AG09319 (cell line): ENCODE results near the gene ADM5.
A peak's percentile ranks its signal among the peaks of the same experiment; 100 is the strongest.

Experiments used
- DNase-seq: peaks from one replicate; pipeline ENCODE4 v3.0.0-alpha.2; 2010; ENCODE audit warnings: low read depth; ENCODE audit errors: extremely low read depth
- CTCF ChIP-seq: IDR thresholded peaks from 2 replicates; pipeline ENCODE4 v1.5.1; 2011; ENCODE audit warnings: low read depth, mild to moderate bottlenecking, inconsistent platforms, low read length, moderate library complexity

ADM5 gene

GRCh38 chr19:49660338-49660961 is 28.9 kb upstream of the ADM5 start:
- no peak for DNase-seq

GRCh38 chr19:49662011-49662410 is 27.4 kb upstream of the ADM5 start:
- no peak for TF ChIP-seq CTCF

More at GRCh38 chr19:49660338-49660961, 28.9 kb upstream of the ADM5 start:
- no peak for TF ChIP-seq CTCF

DNA sequence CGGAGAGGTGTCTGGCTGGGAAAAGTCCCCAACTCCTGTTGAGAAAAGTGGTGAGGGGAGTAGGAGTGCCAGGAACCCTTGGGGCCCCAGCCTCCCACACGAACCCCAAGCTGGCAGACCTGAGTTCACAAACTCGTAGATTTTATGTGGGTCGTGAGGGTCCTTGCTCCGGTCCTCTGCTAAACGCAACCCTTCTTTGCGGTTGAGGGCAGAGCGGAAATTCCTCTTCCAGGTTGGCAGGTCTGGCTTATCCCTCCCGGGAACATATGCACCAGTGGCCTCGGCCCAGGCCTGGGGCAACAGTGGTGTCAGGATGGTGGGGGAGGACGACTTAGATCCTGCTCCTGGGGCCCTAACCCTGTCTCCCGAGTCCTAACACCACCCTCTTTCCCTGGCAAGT is 26.2 kb upstream of the ADM5 start:
- DNase-seq: no peak
- no peak for TF ChIP-seq CTCF

More at GRCh38 chr19:49662011-49662410, 27.4 kb upstream of the ADM5 start:
- DNase-seq: no peak

- no peak for DNase-seq
- TF ChIP-seq CTCF: no peak; the same call in none of the 2 replicates
These were observed 25.0 kb upstream of the ADM5 start for GRCh38 chr19:49664171-49665035.

DNA sequence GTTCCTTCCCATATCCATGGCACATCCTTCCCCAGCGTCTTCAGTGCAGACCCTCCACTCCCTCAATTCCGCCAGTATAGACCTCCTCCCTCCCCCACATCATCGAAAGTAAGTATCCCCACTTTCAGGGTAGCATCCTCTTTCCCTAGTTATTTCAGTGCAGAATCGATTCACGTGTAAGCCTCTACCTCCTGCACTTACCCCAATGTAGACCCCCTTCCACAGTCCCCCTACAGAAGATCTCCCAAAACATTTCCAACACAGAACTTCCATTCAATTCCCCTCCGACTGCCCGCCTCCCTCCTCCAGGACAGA is 24.4 kb upstream of the ADM5 start:
- no peak for TF ChIP-seq CTCF
- no peak for DNase-seq

GRCh38 chr19:49665351-49666119 is 23.9 kb upstream of the ADM5 start, which contains the start of the genes BCL2L12 and IRF3:
TSS of gene BCL2L12 (plus strand) at chr19:49665933. CDS start at chr19:49666693, 760 bp downstream.
TSS of gene IRF3 (minus strand) at chr19:49665857. CDS start at chr19:49664838, 1,019 bp downstream.
- peak; percentile 89 for DNase-seq
- TF ChIP-seq CTCF: no peak
